HG03521 (cell line): Measurements from ENCODE around the gene TGM3.

Experiments
- ATAC-seq: cut with Tn5 transposase; IDR thresholded peaks from one replicate; pipeline ENCODE4 v1.9.1; 2021; ENCODE audit warnings: mild to moderate bottlenecking, moderate library complexity; ENCODE audit not compliant: unreplicated experiment

The TGM3 gene

DNA sequence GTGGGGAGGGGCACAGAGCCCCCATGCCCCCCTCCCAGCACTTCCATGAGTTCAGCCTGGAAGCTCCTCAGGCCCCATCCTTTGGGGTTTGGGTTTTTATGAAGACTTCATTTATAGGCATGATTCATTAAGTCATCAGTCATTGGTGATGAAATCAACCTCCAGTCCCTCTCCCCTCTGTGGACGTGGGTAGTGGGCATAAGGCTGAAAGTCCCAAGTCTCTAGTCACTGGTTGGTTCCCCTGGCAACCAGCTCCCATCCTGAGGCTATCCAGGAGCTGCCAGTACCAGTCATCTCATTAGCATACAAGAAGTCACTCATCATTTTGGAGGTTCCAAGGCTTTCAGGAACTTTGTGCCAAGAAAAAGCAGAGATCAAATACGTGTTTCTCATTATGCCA, 9.2 kb downstream of the TGM3 start:
- no peak for ATAC-seq

GRCh38 chr20:2305479-2305878, 9.7 kb downstream of the TGM3 start:
- no peak for ATAC-seq

DNA sequence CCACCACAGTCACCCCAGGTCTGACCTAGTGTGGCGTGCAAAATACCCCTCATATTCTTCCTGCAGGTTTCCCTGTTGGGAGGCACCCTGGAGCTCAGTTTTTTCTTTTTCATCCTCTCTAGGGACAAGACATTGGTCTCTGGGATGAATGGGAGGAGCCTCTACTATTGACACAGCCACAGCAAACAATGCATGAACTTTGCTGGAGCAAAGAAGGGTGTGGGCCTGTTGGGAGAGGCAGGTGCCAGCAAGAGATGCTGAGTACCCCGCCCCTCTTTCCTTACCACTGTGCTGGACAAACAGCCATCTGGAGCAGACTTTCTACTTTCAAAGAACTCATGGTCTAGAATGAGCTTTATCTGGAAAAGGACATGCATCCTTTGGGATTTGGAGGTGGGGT, 10.1 kb downstream of the TGM3 start:
- ATAC-seq = no peak

DNA sequence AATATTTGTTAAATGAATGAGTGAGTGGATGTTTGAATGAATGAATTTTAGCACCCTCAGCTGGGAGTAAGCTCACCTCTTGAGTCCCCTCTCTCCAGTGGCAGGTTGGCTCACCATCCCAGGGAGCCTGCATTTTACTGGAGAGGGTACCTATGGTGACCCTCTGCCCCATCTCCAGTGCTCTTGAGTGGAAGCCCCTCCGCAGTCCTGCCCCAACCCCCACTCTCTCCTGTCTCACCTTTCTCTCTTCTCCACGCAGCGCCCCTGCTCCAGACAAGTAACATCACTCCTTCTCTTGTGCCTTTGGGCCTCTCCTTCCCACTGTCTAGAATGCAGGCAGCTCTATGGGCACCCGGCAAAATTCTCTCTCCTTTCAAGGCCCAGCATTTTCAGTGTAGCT, 11.3 kb downstream of the TGM3 start:
- no peak for ATAC-seq

- ATAC-seq = no peak
Observed at GRCh38 chr20:2311329-2311728, 15.5 kb downstream of the TGM3 start.

- ATAC-seq = no peak
Observed at GRCh38 chr20:2312876-2313275, 17.1 kb downstream of the TGM3 start.

GRCh38 chr20:2313316-2313715, 17.5 kb downstream of the TGM3 start:
- ATAC-seq = no peak

- ATAC-seq = no peak
Observed at GRCh38 chr20:2314759-2315439, 19.1 kb downstream of the TGM3 start.

DNA sequence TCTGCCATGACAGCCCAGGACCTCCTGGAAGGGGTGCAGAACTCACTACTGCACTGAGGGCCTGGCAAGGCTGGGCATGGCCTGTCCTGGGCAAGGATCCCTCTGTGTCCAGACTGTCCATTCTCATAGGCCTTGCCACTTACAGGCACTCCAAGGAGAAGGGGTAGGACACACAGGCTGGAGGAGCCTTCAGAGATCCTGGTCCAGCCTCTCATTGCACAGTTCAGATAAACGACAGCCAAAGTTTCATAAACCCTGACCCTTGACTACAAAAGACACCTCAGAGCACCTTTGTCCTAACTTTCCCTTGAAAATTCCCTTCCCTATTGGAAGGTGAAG, 19.6 kb downstream of the TGM3 start:
- ATAC-seq = no peak

DNA sequence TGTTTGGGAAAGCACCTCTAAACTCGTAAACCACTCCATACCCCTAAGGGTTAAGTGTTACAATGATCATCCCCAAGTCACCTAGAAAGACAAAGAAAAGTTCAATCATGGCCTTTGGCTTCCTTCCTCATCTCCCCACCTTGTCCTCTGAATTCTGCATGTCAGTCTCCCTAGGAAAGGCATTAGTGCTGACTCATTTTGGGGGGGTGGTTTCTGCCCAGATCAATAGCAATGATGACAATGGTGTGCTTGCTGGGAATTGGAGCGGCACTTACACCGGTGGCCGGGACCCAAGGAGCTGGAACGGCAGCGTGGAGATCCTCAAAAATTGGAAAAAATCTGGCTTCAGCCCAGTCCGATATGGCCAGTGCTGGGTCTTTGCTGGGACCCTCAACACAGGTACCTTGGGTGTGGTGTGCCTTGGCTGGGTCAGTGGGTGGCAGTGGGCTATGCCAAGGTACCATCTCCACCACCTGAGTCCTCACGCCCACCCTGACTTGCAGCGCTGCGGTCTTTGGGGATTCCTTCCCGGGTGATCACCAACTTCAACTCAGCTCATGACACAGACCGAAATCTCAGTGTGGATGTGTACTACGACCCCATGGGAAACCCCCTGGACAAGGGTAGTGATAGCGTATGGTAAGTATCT, 21.2 kb downstream of the TGM3 start:
- ATAC-seq = no peak

DNA sequence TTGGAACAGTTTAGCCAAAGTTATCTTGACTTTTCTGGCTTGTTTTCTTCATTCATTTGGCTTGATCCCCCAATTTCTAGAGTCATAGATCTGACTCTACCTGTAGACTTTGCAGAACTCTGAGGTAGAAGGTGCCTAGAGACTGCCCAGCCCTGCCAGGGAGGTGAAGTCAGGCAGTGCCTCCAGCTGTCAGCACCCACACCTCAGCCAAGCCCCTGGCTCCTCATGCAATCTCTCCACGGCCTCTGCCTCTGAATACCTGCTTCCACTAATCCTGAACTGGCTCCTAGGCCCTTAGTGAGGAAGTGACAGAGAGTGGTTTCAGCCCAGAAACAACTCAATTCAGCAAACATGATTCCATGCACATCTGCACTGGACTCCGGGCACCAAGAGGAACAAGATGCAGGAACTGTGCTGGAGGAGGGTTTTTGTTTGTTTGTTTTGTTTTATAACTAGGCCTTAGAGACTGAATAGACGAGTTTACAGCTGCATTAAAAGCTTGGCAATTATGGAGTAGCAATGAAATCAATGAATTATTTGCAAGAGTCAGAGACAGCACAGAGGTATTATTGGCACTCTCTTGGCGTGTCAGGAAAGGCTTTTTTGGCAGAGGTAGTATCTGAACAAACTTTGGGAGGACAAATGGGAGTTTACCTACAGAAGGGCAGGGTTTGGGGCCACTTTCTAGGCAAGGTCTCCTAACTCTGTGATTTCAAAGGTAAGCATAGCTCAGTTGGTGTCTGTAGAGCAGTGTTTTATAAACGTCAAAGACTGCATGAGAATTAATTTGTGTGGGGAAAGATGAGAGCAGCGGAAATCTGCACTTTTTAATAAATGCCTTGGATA, 25.2 kb downstream of the TGM3 start:
- ATAC-seq = no peak

GRCh38 chr20:2323051-2323450, 27.2 kb downstream of the TGM3 start:
- ATAC-seq = no peak

GRCh38 chr20:2326046-2326445, 30.2 kb downstream of the TGM3 start:
- no peak for ATAC-seq

DNA sequence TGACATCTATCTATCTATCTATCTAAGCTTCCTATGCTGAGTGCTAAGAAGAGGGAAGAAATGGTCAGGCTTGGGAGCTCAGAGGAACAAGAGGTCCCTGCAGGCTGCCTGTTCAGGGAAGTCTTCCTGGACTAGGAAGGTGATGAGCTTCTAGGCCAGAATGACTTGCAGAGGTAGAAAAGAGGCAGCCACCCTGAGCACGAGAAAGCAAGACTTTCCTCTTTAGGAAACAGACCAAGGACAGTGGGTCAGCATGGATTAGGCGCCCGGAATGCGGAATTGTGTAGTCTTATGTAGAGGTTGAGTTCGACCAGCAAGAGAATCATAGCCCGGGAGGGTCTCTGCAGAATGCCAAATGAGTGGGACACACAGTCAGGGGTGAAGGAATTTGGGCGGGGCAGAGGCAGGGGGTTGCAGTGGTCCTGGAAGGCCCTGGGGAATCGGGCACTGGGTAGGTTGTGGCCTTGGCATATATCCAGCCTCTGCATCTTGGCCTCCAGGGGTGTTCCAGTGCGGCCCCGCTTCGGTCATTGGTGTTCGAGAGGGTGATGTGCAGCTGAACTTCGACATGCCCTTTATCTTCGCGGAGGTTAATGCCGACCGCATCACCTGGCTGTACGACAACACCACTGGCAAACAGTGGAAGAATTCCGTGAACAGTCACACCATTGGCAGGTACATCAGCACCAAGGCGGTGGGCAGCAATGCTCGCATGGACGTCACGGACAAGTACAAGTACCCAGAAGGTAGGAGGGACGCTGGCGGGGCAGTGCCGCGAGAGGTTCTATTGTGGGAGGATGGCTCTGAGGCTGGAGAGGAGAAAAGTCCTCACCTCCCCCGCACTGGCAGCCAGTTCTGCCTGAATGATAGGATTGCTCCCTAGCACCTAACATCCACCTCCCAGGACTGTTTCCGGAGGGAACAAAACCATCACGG, 32.1 kb downstream of the TGM3 start:
- ATAC-seq = no peak

DNA sequence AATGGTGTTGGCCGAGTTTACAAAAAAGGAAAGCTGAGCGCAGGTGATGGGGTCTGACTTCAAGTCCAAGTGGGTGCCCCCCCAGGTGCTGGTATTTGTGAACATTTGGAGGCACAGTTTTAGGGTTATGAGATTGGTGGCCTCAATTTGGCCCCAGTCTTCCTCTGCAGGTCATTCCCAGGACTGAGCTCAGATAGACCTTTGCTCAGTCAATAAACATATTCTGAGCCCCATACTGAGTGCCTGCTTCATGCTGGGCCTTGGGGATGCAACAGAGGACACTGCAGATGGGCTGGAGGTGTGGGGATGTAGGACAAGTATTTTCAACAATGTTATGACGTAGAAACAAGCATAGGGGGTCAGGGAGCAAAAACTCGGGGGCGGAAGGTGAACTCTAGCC, 33.5 kb downstream of the TGM3 start:
- no peak for ATAC-seq

DNA sequence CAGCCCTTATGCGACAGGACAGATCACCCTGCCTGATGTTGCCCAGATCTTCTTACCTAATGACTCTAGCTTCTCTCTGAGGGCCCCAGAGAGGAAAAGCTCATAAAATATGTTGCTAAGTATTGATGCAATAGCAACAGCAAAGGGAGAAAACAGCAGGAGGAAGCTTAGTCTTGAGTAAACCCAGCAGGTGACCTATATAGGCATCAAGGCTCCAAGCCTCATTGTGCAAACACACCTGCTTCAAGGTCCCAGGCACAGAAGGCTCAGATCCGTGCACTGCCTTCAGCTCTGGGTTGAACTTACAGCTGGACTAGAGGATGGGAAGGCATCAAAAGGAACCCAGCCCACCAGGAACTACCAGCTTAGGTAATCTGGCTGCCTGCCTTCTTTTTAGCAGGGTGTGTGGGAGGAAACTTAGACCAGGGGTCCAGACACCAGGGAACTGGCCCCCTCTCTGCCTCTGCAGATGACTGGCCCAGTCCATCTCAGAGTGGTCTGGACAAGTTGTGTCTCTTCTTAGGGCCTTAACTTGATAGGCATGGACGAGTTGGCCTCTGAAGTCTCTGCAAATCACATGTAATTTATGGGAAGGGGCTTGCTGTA, 34.4 kb downstream of the TGM3 start:
- no peak for ATAC-seq

DNA sequence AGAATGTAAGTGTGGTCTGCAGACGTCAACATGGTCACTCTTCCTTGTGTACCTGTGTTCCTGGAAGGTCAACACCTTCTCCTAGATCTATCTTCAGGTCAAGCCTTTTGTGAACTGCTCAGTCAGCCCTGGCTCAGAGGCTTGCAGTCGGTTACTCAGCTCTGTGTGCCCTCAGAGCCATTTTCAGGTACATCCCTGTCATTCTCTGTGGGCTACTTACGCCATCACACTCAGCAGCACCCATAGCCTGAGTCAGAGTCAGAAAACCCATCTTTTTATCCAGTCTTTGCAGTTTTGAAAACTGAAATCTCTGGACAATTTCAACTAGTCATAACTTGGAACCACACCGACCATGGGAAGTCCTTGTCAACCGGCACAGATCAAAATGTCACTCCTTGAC, 35.3 kb downstream of the TGM3 start:
- ATAC-seq = no peak

DNA sequence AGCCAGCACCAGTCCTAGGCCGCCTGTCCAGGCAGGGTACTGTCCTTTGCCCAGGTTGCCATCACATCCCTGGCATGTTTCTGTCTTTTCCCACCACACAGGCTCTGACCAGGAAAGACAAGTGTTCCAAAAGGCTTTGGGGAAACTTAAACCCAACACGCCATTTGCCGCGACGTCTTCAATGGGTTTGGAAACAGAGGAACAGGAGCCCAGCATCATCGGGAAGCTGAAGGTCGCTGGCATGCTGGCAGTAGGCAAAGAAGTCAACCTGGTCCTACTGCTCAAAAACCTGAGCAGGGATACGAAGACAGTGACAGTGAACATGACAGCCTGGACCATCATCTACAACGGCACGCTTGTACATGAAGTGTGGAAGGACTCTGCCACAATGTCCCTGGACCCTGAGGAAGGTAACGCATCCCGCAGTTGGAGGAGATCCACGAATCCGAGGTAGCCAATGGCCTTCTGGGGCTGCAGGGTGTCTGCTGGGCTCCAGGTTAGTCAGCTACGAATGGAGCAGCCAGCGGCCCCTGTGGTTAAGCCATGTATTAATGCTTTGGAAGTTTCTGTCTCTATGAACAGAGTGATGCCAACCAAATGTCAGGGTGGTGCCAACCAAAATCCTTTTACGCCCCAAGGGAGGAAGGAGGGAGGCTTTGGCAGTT, 36.2 kb downstream of the TGM3 start:
- ATAC-seq = no peak

DNA sequence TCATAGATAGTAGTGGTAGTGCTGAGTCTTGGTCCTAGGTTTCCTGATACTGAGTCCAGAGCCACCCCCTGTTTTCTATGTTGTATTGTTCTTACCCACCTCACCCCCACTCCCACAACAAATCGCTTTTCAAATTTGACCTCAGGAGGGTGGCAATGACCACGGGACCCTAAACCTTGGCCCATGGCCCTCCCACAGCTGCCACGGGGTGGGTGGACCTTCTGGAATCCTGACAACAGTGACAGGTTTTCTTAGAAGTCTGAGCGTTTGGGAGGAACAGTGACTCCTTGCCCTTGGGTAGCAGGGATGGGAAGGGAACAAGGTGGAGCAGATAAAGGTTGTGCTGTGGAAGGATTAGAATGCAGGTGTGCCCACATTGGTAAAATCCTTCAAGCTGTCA, 36.9 kb downstream of the TGM3 start:
- ATAC-seq = no peak

- ATAC-seq = no peak
Observed at GRCh38 chr20:2333821-2334220, 38.0 kb downstream of the TGM3 start.
